Left lung (tissue), 10 donors: ENCODE results near the gene RAB11FIP5. TPM values are rescaled to one million over a fixed set of nuclear protein-coding genes. Genes with fewer than 3 reads are reported as not detected.

Experiments
- ATAC-seq: fragments of 200-7000 bp; cut with Tn5 transposase; one replicate; pipeline ENCODE4 v1.9.1; 2020; ENCODE audit warnings: moderate library complexity
- DNase-seq, 4 donors: peaks; one replicate each; pipeline ENCODE4 v3.0.0-alpha.2; 2013 to 2020
- H3K27ac ChIP-seq, 2 donors: fragments of 200-600 bp; sonication (generic) in 1 of 2; one replicate each; pipeline versions ENCODE4 v1.5.0 to v1.8.0; 2020 to 2021
- H3K27me3 ChIP-seq, 2 donors: fragments of 200-600 bp; sonication (generic) in 1 of 2; one replicate each; pipeline versions ENCODE4 v1.5.0 to v1.8.0; 2020 to 2021
- H3K36me3 ChIP-seq, 2 donors: fragments of 200-600 bp; sonication (generic) in 1 of 2; one replicate each; pipeline versions ENCODE4 v1.5.0 to v1.8.0; 2020 to 2021
- H3K4me1 ChIP-seq, 2 donors: fragments of 200-600 bp; one replicate each; pipeline ENCODE4 v1.8.0; 2021
- H3K4me3 ChIP-seq, 2 donors: fragments of 200-600 bp; sonication (generic) in 1 of 2; one replicate each; pipeline versions ENCODE4 v1.5.0 to v1.8.0; 2020 to 2021; ENCODE audit warnings: mild to moderate bottlenecking in 1 of 2
- H3K9me3 ChIP-seq, 2 donors: fragments of 200-600 bp; sonication (generic) in 1 of 2; one replicate each; pipeline versions ENCODE4 v1.5.0 to v1.8.0; 2020 to 2021
- CTCF ChIP-seq, 2 donors: fragments of 200-600 bp; sonication (generic) in 1 of 2; IDR thresholded peaks; one replicate each; pipeline versions ENCODE4 v1.5.0 to v1.8.0; 2021; ENCODE audit warnings: antibody characterized with exemption in 2 of 2
- intact Hi-C, 2 donors: fragments of 100-400 bp; cut with DNase I; formaldehyde crosslinking; loops; one replicate each; pipeline versions ENCODE4 v1.11.2 to v1.14.2; 2022
- polyA plus RNA-seq, 6 donors: library from polyadenylated mRNA; unstranded; fragments of 120-200 nt; gene quantifications; one replicate each; pipeline ENCODE4 v1.2.1, GENCODE V29; 2013; ENCODE audit not compliant: insufficient read length in 6 of 6
- total RNA-seq, 2 donors: library from RNA; stranded (reverse); fragmentation: NEBNext Ultra II Directional; extraction: Animal tissue kit (Norgen Biotek cat#: 25700); gene quantifications; one replicate each; pipeline ENCODE4 v1.2.1, GENCODE V29; 2021
- donor health status: DM: no; HTN: yes; CAD: no.
- donor health status: DM: no; HTN: no; CAD: no.

The RAB11FIP5 gene
- total and polyA plus RNA-seq, 8 donors: 8.5 to 29.8 (median 14.2) TPM

- Histone ChIP-seq H3K27me3 (no peaks in the 10 kb centered on the region), H3K4me1 (peaks cover 0 to 41% of the 10 kb centered on the region in 2 donors), H3K27ac (no peak overlapping the region), H3K4me3 (no peak overlapping the region), H3K9me3 (no peaks in the 10 kb centered on the region), H3K36me3 (peaks cover 0 to 10% of the 10 kb centered on the region in 2 donors)
- ATAC-seq (no peak), DNase-seq (no peak)
- intact Hi-C loops: no loop called here
- TF ChIP-seq CTCF (IDR thresholded peaks at IDR 0.05): no peak
Measured at GRCh38 chr2:73031095-73031678, 81.6 kb downstream of the RAB11FIP5 start.

- H3K27ac ChIP-seq: no peak overlapping the region
- DNase-seq: no peak
- H3K4me1 ChIP-seq: peaks cover 0 to 22% of the 10 kb centered on the region in 2 donors
- ATAC-seq: no peak
- intact Hi-C loops: no loop called here
- H3K4me3 ChIP-seq: no peak overlapping the region
- no peak for TF ChIP-seq CTCF (IDR thresholded peaks at IDR 0.05)
- no peaks in the 10 kb centered on the region for H3K27me3 ChIP-seq
- H3K36me3 ChIP-seq: peaks cover 0 to 10% of the 10 kb centered on the region in 2 donors
- H3K9me3 ChIP-seq: no peaks in the 10 kb centered on the region
Measured at GRCh38 chr2:73028841-73029240, 83.9 kb downstream of the RAB11FIP5 start.

- Histone ChIP-seq H3K4me3 (no peak overlapping the region), H3K27ac (no peak overlapping the region), H3K27me3 (no peaks in the 10 kb centered on the region), H3K36me3 (peaks cover 0 to 17% of the 10 kb centered on the region in 2 donors), H3K4me1 (peaks cover 0 to 8% of the 10 kb centered on the region in 2 donors), H3K9me3 (no peaks in the 10 kb centered on the region)
- no peak for DNase-seq
- intact Hi-C loops: no loop called here
- TF ChIP-seq CTCF (IDR thresholded peaks at IDR 0.05): no peak
- ATAC-seq: no peak
Measured at GRCh38 chr2:73027340-73027739, 85.4 kb downstream of the RAB11FIP5 start.

GRCh38 chr2:73023497-73023896, 89.3 kb downstream of the RAB11FIP5 start:
- peaks cover 0 to 37% of the 10 kb centered on the region in 2 donors for H3K36me3 ChIP-seq
- H3K4me1 ChIP-seq: no peaks in the 10 kb centered on the region
- intact Hi-C loops: no loop called here
- H3K4me3 ChIP-seq: no peak overlapping the region
- no peak for ATAC-seq
- no peaks in the 10 kb centered on the region for H3K27me3 ChIP-seq
- H3K9me3 ChIP-seq: no peaks in the 10 kb centered on the region
- no peak for TF ChIP-seq CTCF (IDR thresholded peaks at IDR 0.05)
- DNase-seq: no peak
- no peak overlapping the region for H3K27ac ChIP-seq

Other genes with a start within 250 kb of the RAB11FIP5 start
- gene SPR, start 225.5 kb downstream of the RAB11FIP5 start, total RNA-seq: 10 to 100 TPM; 38.1 to 41.9 TPM
- gene SPR, start 225.5 kb downstream of the RAB11FIP5 start, polyA plus RNA-seq: 1 to 10 TPM; 5.2 to 7.1 (median 5.5) TPM
- gene EMX1, start 195.4 kb downstream of the RAB11FIP5 start, total RNA-seq: not detected
- gene EMX1, start 195.4 kb downstream of the RAB11FIP5 start, polyA plus RNA-seq: under 1 TPM in 5 of 6 donors, not detected in 1; 0.08 to 0.38 (median 0.18) TPM
- 10 to 100 TPM; 17.1 to 19.7 TPM for gene SFXN5, start 41.2 kb downstream of the RAB11FIP5 start, total RNA-seq
- gene SFXN5, start 41.2 kb downstream of the RAB11FIP5 start, polyA plus RNA-seq: 10 to 100 TPM; 14.5 to 21.1 (median 15.2) TPM
- not detected for gene NOTO, start 89.6 kb upstream of the RAB11FIP5 start, total RNA-seq
- under 1 TPM in 4 of 6 donors, not detected in 2; 0.10 to 0.17 (median 0.11) TPM for gene NOTO, start 89.6 kb upstream of the RAB11FIP5 start, polyA plus RNA-seq
- gene SMYD5, start 101.3 kb upstream of the RAB11FIP5 start, total RNA-seq: 10 to 100 TPM; 12.1 to 18.0 TPM
- gene SMYD5, start 101.3 kb upstream of the RAB11FIP5 start, polyA plus RNA-seq: 10 to 100 TPM; 30.0 to 46.2 (median 38.6) TPM
- gene PRADC1, start 120.3 kb upstream of the RAB11FIP5 start, total RNA-seq: 10 to 100 TPM; 23.1 to 23.3 TPM
- gene PRADC1, start 120.3 kb upstream of the RAB11FIP5 start, polyA plus RNA-seq: 10 to 100 TPM in 5 of 6 donors, 1 to 10 TPM in 1; 8.5 to 17.3 (median 12.6) TPM
- gene CCT7, start 121.4 kb upstream of the RAB11FIP5 start, total RNA-seq: 100 to 1,000 TPM; 177 to 226 TPM
- 100 to 1,000 TPM; 178 to 233 (median 214) TPM for gene CCT7, start 121.4 kb upstream of the RAB11FIP5 start, polyA plus RNA-seq
- 1 to 10 TPM; 2.4 to 3.5 TPM for gene FBXO41, start 171.5 kb upstream of the RAB11FIP5 start, total RNA-seq
- gene FBXO41, start 171.5 kb upstream of the RAB11FIP5 start, polyA plus RNA-seq: 1 to 10 TPM; 1.4 to 2.2 (median 1.9) TPM
- gene EGR4, start 180.6 kb upstream of the RAB11FIP5 start, total RNA-seq: not detected
- under 1 TPM in 1 of 6 donors, not detected in 5; 0.08 TPM for gene EGR4, start 180.6 kb upstream of the RAB11FIP5 start, polyA plus RNA-seq